ENCODE measurements around the gene MMP25.

DNA sequence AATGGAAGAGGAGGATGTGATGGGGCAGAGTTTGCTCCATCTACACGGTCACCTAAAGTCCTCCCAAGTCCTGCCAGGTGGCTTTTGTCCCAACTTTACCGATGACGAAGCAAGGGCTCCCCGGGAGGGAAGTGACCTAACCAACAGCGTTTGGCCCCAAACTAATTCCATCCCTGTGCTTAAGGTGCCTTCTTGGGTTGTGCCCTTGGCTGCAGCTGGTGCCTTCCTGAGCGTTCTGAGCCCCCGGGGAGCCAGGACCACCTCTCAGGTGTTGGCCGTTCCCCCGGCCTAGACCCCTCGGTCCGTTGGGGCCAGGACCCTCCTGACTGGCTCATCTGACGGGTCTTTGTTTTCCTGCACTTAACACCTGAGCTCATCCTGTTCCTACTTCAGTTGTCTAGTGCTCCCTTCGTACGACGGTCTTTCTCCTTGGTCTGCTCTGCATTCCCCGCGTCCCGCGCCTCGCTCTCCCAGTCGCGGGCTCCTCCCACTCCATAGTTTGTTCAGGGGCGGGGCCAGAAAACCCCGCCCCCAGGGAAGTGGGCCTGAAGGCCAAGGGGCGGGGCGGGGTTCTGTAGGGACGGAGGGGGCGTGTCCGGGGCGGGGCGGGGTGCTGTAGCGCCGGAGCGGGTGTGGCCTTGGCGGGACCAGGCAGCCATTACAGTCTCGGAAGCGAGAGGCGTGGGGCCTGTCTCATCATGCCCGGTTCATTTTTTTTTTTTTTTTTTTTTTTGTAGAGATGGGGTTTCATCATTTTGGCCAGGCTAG, 53.6 kb downstream of the MMP25 start:
- TF ChIP-seq CEBPB (IDR thresholded peaks at IDR 0.05) (no peak), YY1 (IDR thresholded peaks at IDR 0.05; ENCODE audit: low read depth) (peak; percentile 80), TCF12 (IDR thresholded peaks at IDR 0.05; ENCODE audit: low read depth) (no peak), NFIC (IDR thresholded peaks at IDR 0.05) (no peak), EP300 (IDR thresholded peaks at IDR 0.05; ENCODE audit: borderline replicate concordance) (no peak), RAD21 (IDR thresholded peaks at IDR 0.05; ENCODE audit: low read depth) (no peak), CREB1 (IDR thresholded peaks at IDR 0.05; ENCODE audit: low read depth) (no peak)
- TF ChIP-seq, protein P1, sequence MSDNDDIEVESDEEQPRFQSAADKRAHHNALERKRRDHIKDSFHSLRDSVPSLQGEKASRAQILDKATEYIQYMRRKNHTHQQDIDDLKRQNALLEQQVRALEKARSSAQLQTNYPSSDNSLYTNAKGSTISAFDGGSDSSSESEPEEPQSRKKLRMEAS (IDR thresholded peaks at IDR 0.05), result 0 out of 2 replicates have a peak, but pooled peaks have one; percentile 62
- TF ChIP-seq, protein P2, sequence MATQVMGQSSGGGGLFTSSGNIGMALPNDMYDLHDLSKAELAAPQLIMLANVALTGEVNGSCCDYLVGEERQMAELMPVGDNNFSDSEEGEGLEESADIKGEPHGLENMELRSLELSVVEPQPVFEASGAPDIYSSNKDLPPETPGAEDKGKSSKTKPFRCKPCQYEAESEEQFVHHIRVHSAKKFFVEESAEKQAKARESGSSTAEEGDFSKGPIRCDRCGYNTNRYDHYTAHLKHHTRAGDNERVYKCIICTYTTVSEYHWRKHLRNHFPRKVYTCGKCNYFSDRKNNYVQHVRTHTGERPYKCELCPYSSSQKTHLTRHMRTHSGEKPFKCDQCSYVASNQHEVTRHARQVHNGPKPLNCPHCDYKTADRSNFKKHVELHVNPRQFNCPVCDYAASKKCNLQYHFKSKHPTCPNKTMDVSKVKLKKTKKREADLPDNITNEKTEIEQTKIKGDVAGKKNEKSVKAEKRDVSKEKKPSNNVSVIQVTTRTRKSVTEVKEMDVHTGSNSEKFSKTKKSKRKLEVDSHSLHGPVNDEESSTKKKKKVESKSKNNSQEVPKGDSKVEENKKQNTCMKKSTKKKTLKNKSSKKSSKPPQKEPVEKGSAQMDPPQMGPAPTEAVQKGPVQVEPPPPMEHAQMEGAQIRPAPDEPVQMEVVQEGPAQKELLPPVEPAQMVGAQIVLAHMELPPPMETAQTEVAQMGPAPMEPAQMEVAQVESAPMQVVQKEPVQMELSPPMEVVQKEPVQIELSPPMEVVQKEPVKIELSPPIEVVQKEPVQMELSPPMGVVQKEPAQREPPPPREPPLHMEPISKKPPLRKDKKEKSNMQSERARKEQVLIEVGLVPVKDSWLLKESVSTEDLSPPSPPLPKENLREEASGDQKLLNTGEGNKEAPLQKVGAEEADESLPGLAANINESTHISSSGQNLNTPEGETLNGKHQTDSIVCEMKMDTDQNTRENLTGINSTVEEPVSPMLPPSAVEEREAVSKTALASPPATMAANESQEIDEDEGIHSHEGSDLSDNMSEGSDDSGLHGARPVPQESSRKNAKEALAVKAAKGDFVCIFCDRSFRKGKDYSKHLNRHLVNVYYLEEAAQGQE (IDR thresholded peaks at IDR 0.05; ENCODE audit: low read depth), result no peak
- TF ChIP-seq, protein P3, sequence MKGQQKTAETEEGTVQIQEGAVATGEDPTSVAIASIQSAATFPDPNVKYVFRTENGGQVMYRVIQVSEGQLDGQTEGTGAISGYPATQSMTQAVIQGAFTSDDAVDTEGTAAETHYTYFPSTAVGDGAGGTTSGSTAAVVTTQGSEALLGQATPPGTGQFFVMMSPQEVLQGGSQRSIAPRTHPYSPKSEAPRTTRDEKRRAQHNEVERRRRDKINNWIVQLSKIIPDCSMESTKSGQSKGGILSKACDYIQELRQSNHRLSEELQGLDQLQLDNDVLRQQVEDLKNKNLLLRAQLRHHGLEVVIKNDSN (IDR thresholded peaks at IDR 0.05), result no peak
